HepG2 (cell line): ENCODE data around the gene LEMD1. TPM values are rescaled to one million over a fixed set of nuclear protein-coding genes. Genes with fewer than 3 reads are reported as not detected.

Source experiments
- ATAC-seq: fragments of 200-7000 bp; cut with Tn5 transposase; 3 replicates; pipeline ENCODE4 v1.9.1; 2020; ENCODE audit warnings: mild to moderate bottlenecking, moderate library complexity
- BruUV-seq: library from RNA; stranded (reverse); fragments of 400-500 nt; replicated peaks from 2 replicates; lab custom pipeline; 2021; lab: Mats Ljungman, UMichigan
- CTCF ChIA-PET: fragments of 300-600 bp; formaldehyde crosslinking; extraction: SDS; loops from one replicate; lab custom pipeline; 2021; ENCODE audit warnings: low total read pairs, inconsistent platforms, low intra/inter-chr PET ratio; lab: Yijun Ruan, JAX
- POLR2A ChIA-PET: fragments of 350-600 bp; sonication (Branson Sonifier 250); formaldehyde crosslinking; loops from one replicate; lab custom pipeline; 2020; ENCODE audit warnings: antibody characterized with exemption, inconsistent platforms; lab: Yijun Ruan, JAX
- DNase-seq: peaks from one replicate; pipeline ENCODE4 v3.0.0-alpha.2; 2015; ENCODE audit warnings: low spot score
- FAIRE-seq: peaks from 3 replicates; lab custom pipeline; 2011; peaks lifted over from hg19 to GRCh38; lab: Jason Lieb, UNC
- H2AFZ ChIP-seq: one replicate; pipeline ENCODE4 v1.6.1; 2011; ENCODE audit warnings: low read length, inconsistent platforms
- H3K27ac ChIP-seq: fragments of 300-600 bp; 3 replicates; pipeline ENCODE4 v1.8.0; 2011; ENCODE audit warnings: mixed run types, mild to moderate bottlenecking, mixed read lengths, low read length, inconsistent platforms; ENCODE audit not compliant: insufficient read depth; ENCODE audit errors: extremely low read length
- H3K27me3 ChIP-seq, 2 experiments: fragments of 200-600 bp in 1 of 2; 2 replicates in 1 of 2; 3 replicates in 1 of 2; pipeline versions ENCODE4 v1.6.0 to v1.8.0; 2011; ENCODE audit warnings: low read length in 2 of 2, mild to moderate bottlenecking in 2 of 2, moderate library complexity in 2 of 2, inconsistent platforms in 1 of 2; ENCODE audit not compliant: insufficient read depth in 2 of 2, control insufficient read depth in 1 of 2
- H3K36me3 ChIP-seq, 2 experiments: fragments of 200-600 bp in 1 of 2; replicated peaks in 1 of 2; 2 replicates in 1 of 2; 3 replicates in 1 of 2; pipeline versions ENCODE4 v1.5.1 to v1.8.0; 2011; ENCODE audit warnings: low read length in 2 of 2, inconsistent platforms in 1 of 2; ENCODE audit not compliant: insufficient read depth in 2 of 2, control insufficient read depth in 1 of 2
- H3K4me1 ChIP-seq: 2 replicates; pipeline ENCODE4 v1.5.1; 2012; ENCODE audit warnings: low read length, inconsistent platforms; ENCODE audit not compliant: insufficient read depth
- H3K4me2 ChIP-seq: 2 replicates; pipeline ENCODE4 v1.6.0; 2011; ENCODE audit warnings: low read depth, low read length, inconsistent platforms
- H3K4me3 ChIP-seq, 3 experiments: fragments of 200-600 bp in 1 of 3; sonication (generic), shearing (Covaris generic) in 1 of 3; replicated peaks in 1 of 3; 2 replicates each; pipeline ENCODE4 v1.5.1; 2011 to 2016; ENCODE audit warnings: low read length in 3 of 3, inconsistent platforms in 2 of 3, low read depth in 2 of 3, mild to moderate bottlenecking in 2 of 3, control low read depth in 1 of 3, mixed read lengths in 1 of 3; ENCODE audit not compliant: insufficient read depth in 1 of 3
- H3K79me2 ChIP-seq: one replicate; pipeline ENCODE4 v1.6.1; 2011; ENCODE audit warnings: low read length, inconsistent platforms; ENCODE audit not compliant: insufficient read depth
- H3K9ac ChIP-seq: 2 replicates; pipeline ENCODE4 v1.6.0; 2011; ENCODE audit warnings: mild to moderate bottlenecking, low read depth, low read length, inconsistent platforms; ENCODE audit not compliant: insufficient read depth
- H3K9me3 ChIP-seq: 2 replicates; pipeline ENCODE4 v1.5.1; 2012; ENCODE audit warnings: mild to moderate bottlenecking, low read length
- H4K20me1 ChIP-seq: 2 replicates; pipeline ENCODE4 v1.6.0; 2011; ENCODE audit warnings: inconsistent platforms, mild to moderate bottlenecking, low read length, moderate library complexity; ENCODE audit not compliant: insufficient read depth
- HDAC2 ChIP-seq: sonication (generic); formaldehyde crosslinking; IDR thresholded peaks from 2 replicates; pipeline ENCODE4 v1.4.0; 2020; ENCODE audit warnings: missing genetic modification reagents
- HNRNPK ChIP-seq: fragments of 200-400 bp; formaldehyde crosslinking; IDR thresholded peaks from 2 replicates; pipeline ENCODE4 v1.6.1; 2018; ENCODE audit warnings: low read length, low read depth, moderate library complexity, mild to moderate bottlenecking; ENCODE audit not compliant: poor library complexity, severe bottlenecking
- JUND ChIP-seq: sonication (generic); formaldehyde crosslinking; IDR thresholded peaks from 2 replicates; pipeline ENCODE4 v1.8.0; 2022; ENCODE audit warnings: mild to moderate bottlenecking, missing genetic modification reagents
- NFYB ChIP-seq: sonication (generic); formaldehyde crosslinking; IDR thresholded peaks from 2 replicates; pipeline ENCODE4 v1.4.0; 2020; ENCODE audit warnings: missing genetic modification reagents
- NPAS2 ChIP-seq: sonication (generic); formaldehyde crosslinking; IDR thresholded peaks from 2 replicates; pipeline ENCODE4 v1.8.0; 2022; ENCODE audit warnings: mild to moderate bottlenecking, missing genetic modification reagents, borderline replicate concordance
- ZBTB33 ChIP-seq: sonication (generic); formaldehyde crosslinking; IDR thresholded peaks from 2 replicates; pipeline ENCODE4 v1.4.0; 2020; ENCODE audit warnings: missing genetic modification reagents
- ZMAT5 ChIP-seq: sonication (generic); formaldehyde crosslinking; IDR thresholded peaks from 2 replicates; pipeline ENCODE4 v1.5.0; 2020; ENCODE audit warnings: mild to moderate bottlenecking, low read depth, missing genetic modification reagents, borderline replicate concordance
- ZNF878 ChIP-seq: sonication (generic); formaldehyde crosslinking; IDR thresholded peaks from 2 replicates; pipeline ENCODE4 v1.8.1; 2023; ENCODE audit warnings: mild to moderate bottlenecking, missing genetic modification reagents, moderate library complexity
- WGBS: methylation state at CpG from one replicate; pipeline ENCODE4 v1.1.6; 2017; ENCODE audit warnings: low lambda C conversion rate; 5-methylcytosine and 5-hydroxymethylcytosine counted together
- in situ Hi-C: cut with HindIII; loops from 2 replicates; pipeline ENCODE4 v1.10.0; 2017; ENCODE audit warnings: low pct_unique_long_range_greater_than_20kb; ENCODE audit not compliant: extremely low pct_ligation_motif_present
- intact Hi-C: fragments of 100-400 bp; cut with micrococcal nuclease; formaldehyde crosslinking; loops from one replicate; pipeline ENCODE4 v1.10.0; 2022; ENCODE audit not compliant: unreplicated experiment
- polyA plus RNA-seq, 8 experiments: library from polyadenylated mRNA; depleted of rRNA in 3 of 8; stranded (reverse) in 7 of 8; unstranded in 1 of 8; fragments of >200 nt; fragmentation: Illumina TruSeq in 4 of 8; extraction: Trizol in 4 of 8; gene quantifications; 2 replicates each; pipeline versions ENCODE4 v1.2.1 to v1.2.3, GENCODE V29; 2011 to 2016; ENCODE audit warnings: low read depth in 4 of 8, missing spikeins in 1 of 8, mixed read lengths in 1 of 8; ENCODE audit not compliant: insufficient read depth in 1 of 8
- total RNA-seq, 5 experiments: library from RNA; depleted of rRNA; stranded (reverse); fragments of >200 nt; fragmentation: Illumina TruSeq; extraction: Trizol; gene quantifications; 2 replicates each; pipeline ENCODE4 v1.2.3, GENCODE V29; 2016; ENCODE audit warnings: low read depth in 1 of 5

Gene LEMD1
- total and polyA plus RNA-seq, 2 of the 13 experiments (the other 11 are each of a cell fraction or from before 2014, with no cell fraction given) = 1.4 to 2.3 TPM

GRCh38 chr1:205344066-205344928 lies 77.6 kb downstream of the LEMD1 start (continued):
- no peak for TF ChIP-seq NFYB (CRISPR knock-in tag)
- no peak for TF ChIP-seq HNRNPK
- TF ChIP-seq ZNF878 = no peak
- 0 out of 2 replicates have a peak, but pooled peaks have one; percentile 30 for TF ChIP-seq HDAC2 (CRISPR knock-in tag)
- TF ChIP-seq ZMAT5 (CRISPR knock-in tag) = no peak
- TF ChIP-seq JUND (CRISPR knock-in tag) = no peak

- no peak overlapping the region for H3K27ac ChIP-seq
- no TSS peak for BruUV-seq
- H3K36me3 ChIP-seq = no peaks in the 10 kb centered on the region
- in situ Hi-C loops (no loop called here), intact Hi-C loops (no loop called here)
- peak; percentile 25 for TF ChIP-seq HNRNPK
- peak; percentile 91 for TF ChIP-seq ZBTB33 (CRISPR knock-in tag)
- no peak for TF ChIP-seq NPAS2 (CRISPR knock-in tag)
- no peaks in the 10 kb centered on the region for H3K9me3 ChIP-seq
- H3K4me3 ChIP-seq = no peak overlapping the region; a peak in 1 of 6 replicates
- peaks cover 9% of the 10 kb centered on the region for H3K4me1 ChIP-seq
- H3K27me3 ChIP-seq = peaks cover 16 to 75% of the 10 kb centered on the region in 2 experiments
- ChIA-PET CTCF (no interaction called here), POLR2A (no interaction called here)
- no peak overlapping the region for H3K9ac ChIP-seq
- H3K79me2 ChIP-seq = no peaks in the 10 kb centered on the region
- H2AFZ ChIP-seq = no peak overlapping the region
- no peak for ATAC-seq
- DNase-seq = no peak
- no CpG with 5 or more reads among the region's 63 CpGs for WGBS
- H4K20me1 ChIP-seq = no peaks in the 10 kb centered on the region
- FAIRE-seq = no peak
- H3K4me2 ChIP-seq = no peak overlapping the region
Measured at GRCh38 chr1:205343431-205344065, 78.3 kb downstream of the LEMD1 start.
